Peyer's patch (tissue), 4 donors: ENCODE results near the gene BICC1. TPM values are rescaled to one million over a fixed set of nuclear protein-coding genes. Genes with fewer than 3 reads are reported as not detected.

ENCODE experiments used
- DNase-seq, 3 donors: peaks; one replicate each; pipeline ENCODE4 v3.0.0-alpha.2; 2017 to 2019
- H3K27ac ChIP-seq, 4 donors: fragments of 200-600 bp; sonication (generic); one replicate each; pipeline ENCODE4 v1.5.1; 2016 to 2019
- H3K27me3 ChIP-seq, 2 donors: fragments of 200-600 bp; sonication (generic); one replicate each; pipeline ENCODE4 v1.5.1; 2019
- H3K36me3 ChIP-seq, 3 donors: fragments of 200-600 bp; sonication (generic); one replicate each; pipeline ENCODE4 v1.5.1; 2016 to 2019
- H3K4me1 ChIP-seq, 4 donors: fragments of 200-600 bp; sonication (generic); one replicate each; pipeline ENCODE4 v1.5.1; 2016 to 2019
- H3K4me3 ChIP-seq, 4 donors: fragments of 200-600 bp; sonication (generic); 1 replicate in 3 of 4; 2 replicates in 1 of 4; pipeline ENCODE4 v1.5.1; 2016 to 2019; ENCODE audit warnings: mild to moderate bottlenecking in 1 of 4
- H3K9me3 ChIP-seq, 4 donors: fragments of 200-600 bp; sonication (generic); one replicate each; pipeline ENCODE4 v1.5.1; 2016 to 2019; ENCODE audit warnings: mild to moderate bottlenecking in 1 of 4
- CTCF ChIP-seq, 6 experiments: fragments of 450-650 bp in 4 of 6; fragments of 200-600 bp in 2 of 6; sonication (generic) in 1 of 6; IDR thresholded peaks; one replicate each; pipeline ENCODE4 v1.5.1; 2017 to 2019; ENCODE audit warnings: antibody characterized with exemption in 6 of 6, mild to moderate bottlenecking in 3 of 6, moderate library complexity in 1 of 6
- POLR2A ChIP-seq, 2 donors: fragments of 450-650 bp; IDR thresholded peaks; one replicate each; pipeline ENCODE4 v1.5.1; 2017; ENCODE audit warnings: antibody characterized with exemption in 2 of 2, mild to moderate bottlenecking in 2 of 2, moderate library complexity in 2 of 2
- total RNA-seq, 4 donors: library from RNA; depleted of rRNA; stranded (reverse); fragments of >200 nt; gene quantifications; one replicate each; pipeline ENCODE4 v1.1.0, GENCODE V29; 2016

Gene BICC1
- total RNA-seq, 4 donors from 2014 or later, result 1.1 to 19.0 (median 2.6) TPM

GRCh38 chr10:58827381-58827780 lies 314.7 kb downstream of the BICC1 start:
- Histone ChIP-seq H3K4me1 (no peaks in the 10 kb centered on the region), H3K4me3 (no peak overlapping the region), H3K36me3 (no peaks in the 10 kb centered on the region), H3K27me3 (no peaks in the 10 kb centered on the region), H3K27ac (no peak overlapping the region), H3K9me3 (no peaks in the 10 kb centered on the region)
- no peak for DNase-seq
- TF ChIP-seq POLR2A (IDR thresholded peaks at IDR 0.05), result no peak
- TF ChIP-seq CTCF (IDR thresholded peaks at IDR 0.05), result no peak

- Histone ChIP-seq H3K27me3 (no peaks in the 10 kb centered on the region), H3K4me1 (no peaks in the 10 kb centered on the region), H3K27ac (no peak overlapping the region), H3K9me3 (no peaks in the 10 kb centered on the region), H3K4me3 (no peak overlapping the region), H3K36me3 (no peaks in the 10 kb centered on the region)
- TF ChIP-seq POLR2A (IDR thresholded peaks at IDR 0.05) (no peak), CTCF (IDR thresholded peaks at IDR 0.05) (no peak)
- DNase-seq, result no peak
Observed at GRCh38 chr10:58829839-58830238, 317.2 kb downstream of the BICC1 start.

- Histone ChIP-seq H3K9me3 (no peaks in the 10 kb centered on the region), H3K36me3 (no peaks in the 10 kb centered on the region), H3K27me3 (no peaks in the 10 kb centered on the region), H3K4me1 (no peaks in the 10 kb centered on the region), H3K4me3 (no peak overlapping the region), H3K27ac (no peak overlapping the region)
- TF ChIP-seq CTCF (IDR thresholded peaks at IDR 0.05), result no peak
- TF ChIP-seq POLR2A (IDR thresholded peaks at IDR 0.05), result no peak
- no peak for DNase-seq
Observed at GRCh38 chr10:58830697-58831096, 318.0 kb downstream of the BICC1 start.

- DNase-seq, result no peak
- Histone ChIP-seq H3K4me1 (no peaks in the 10 kb centered on the region), H3K27ac (no peak overlapping the region), H3K4me3 (no peak overlapping the region), H3K36me3 (no peaks in the 10 kb centered on the region), H3K9me3 (no peaks in the 10 kb centered on the region), H3K27me3 (no peaks in the 10 kb centered on the region)
- TF ChIP-seq CTCF (IDR thresholded peaks at IDR 0.05) (no peak), POLR2A (IDR thresholded peaks at IDR 0.05) (no peak)
Observed at GRCh38 chr10:58833771-58834561, 321.3 kb downstream of the BICC1 start.

- Histone ChIP-seq H3K4me3 (no peak overlapping the region), H3K36me3 (no peaks in the 10 kb centered on the region), H3K27me3 (no peaks in the 10 kb centered on the region), H3K9me3 (no peaks in the 10 kb centered on the region), H3K27ac (no peak overlapping the region), H3K4me1 (no peaks in the 10 kb centered on the region)
- no peak for DNase-seq
- TF ChIP-seq CTCF (IDR thresholded peaks at IDR 0.05) (no peak), POLR2A (IDR thresholded peaks at IDR 0.05) (no peak)
Observed at GRCh38 chr10:58836176-58836700, 323.6 kb downstream of the BICC1 start.
